Ishikawa (cell line): ENCODE results near the gene MPZL3.

Experiments
- CEBPB ChIP-seq: IDR thresholded peaks from 2 replicates; pipeline ENCODE4 v1.6.1; 2012
- CREB1 ChIP-seq: IDR thresholded peaks from 2 replicates; pipeline ENCODE4 v1.6.1; 2012; ENCODE audit warnings: low read depth
- EGR1 ChIP-seq: IDR thresholded peaks from 2 replicates; pipeline ENCODE4 v1.6.1; 2012
- EP300 ChIP-seq: IDR thresholded peaks from 2 replicates; pipeline ENCODE4 v1.6.1; 2012; ENCODE audit warnings: borderline replicate concordance
- FOXM1 ChIP-seq: IDR thresholded peaks from 2 replicates; pipeline ENCODE4 v1.6.1; 2012; ENCODE audit warnings: low read depth, borderline replicate concordance
- MAX ChIP-seq: IDR thresholded peaks from 2 replicates; pipeline ENCODE4 v1.6.1; 2012
- NFIC ChIP-seq: IDR thresholded peaks from 2 replicates; pipeline ENCODE4 v1.6.1; 2012
- RAD21 ChIP-seq: IDR thresholded peaks from 2 replicates; pipeline ENCODE4 v1.6.1; 2012; ENCODE audit warnings: low read depth
- REST ChIP-seq: IDR thresholded peaks from 2 replicates; pipeline ENCODE4 v1.6.1; 2012; ENCODE audit warnings: low read depth, mild to moderate bottlenecking
- TAF1 ChIP-seq: IDR thresholded peaks from 2 replicates; pipeline ENCODE4 v1.6.1; 2012; ENCODE audit warnings: low read depth, mild to moderate bottlenecking
- TCF12 ChIP-seq: IDR thresholded peaks from 2 replicates; pipeline ENCODE4 v1.6.1; 2012; ENCODE audit warnings: low read depth
- TEAD4 ChIP-seq: IDR thresholded peaks from 2 replicates; pipeline ENCODE4 v1.6.1; 2012
- USF1 ChIP-seq: IDR thresholded peaks from 2 replicates; pipeline ENCODE4 v1.6.1; 2012
- YY1 ChIP-seq: IDR thresholded peaks from 2 replicates; pipeline ENCODE4 v1.6.1; 2012; ENCODE audit warnings: low read depth
- ZBTB7A ChIP-seq: IDR thresholded peaks from 2 replicates; pipeline ENCODE4 v1.6.1; 2012; ENCODE audit warnings: low read depth

Gene MPZL3

GRCh38 chr11:118291477-118292135 is 39.4 kb upstream of the MPZL3 start:
- TF ChIP-seq MAX = no peak
- TF ChIP-seq NFIC = no peak
- TF ChIP-seq TEAD4 = no peak
- no peak for TF ChIP-seq ZBTB7A
- TF ChIP-seq CEBPB = no peak
- no peak for TF ChIP-seq RAD21
- no peak for TF ChIP-seq TAF1
- TF ChIP-seq FOXM1 = no peak
- no peak for TF ChIP-seq USF1
- TF ChIP-seq CREB1 = no peak
- TF ChIP-seq EP300 = no peak
- no peak for TF ChIP-seq YY1
- TF ChIP-seq REST = no peak
- no peak for TF ChIP-seq EGR1

- 0 out of 2 replicates have a peak, but pooled peaks have one; percentile 22 for TF ChIP-seq MAX
- no peak for TF ChIP-seq YY1
- TF ChIP-seq RAD21 = peak; percentile 89
- no peak for TF ChIP-seq TEAD4
Observed at GRCh38 chr11:118290923-118291322, 38.8 kb upstream of the MPZL3 start.

- TF ChIP-seq EP300 (no peak), FOXM1 (no peak), TEAD4 (no peak), MAX (no peak), NFIC (no peak), ZBTB7A (no peak), EGR1 (no peak), REST (no peak), CREB1 (no peak)
Observed at GRCh38 chr11:118289401-118289800, 37.2 kb upstream of the MPZL3 start.

- no peak for TF ChIP-seq EP300
- no peak for TF ChIP-seq FOXM1
- TF ChIP-seq TEAD4 = peak; percentile 4; the same call in 1 of the 2 replicates
- TF ChIP-seq RAD21 = no peak
- 0 out of 2 replicates have a peak, but pooled peaks have one; percentile 18 for TF ChIP-seq MAX
- TF ChIP-seq USF1 = no peak
- no peak for TF ChIP-seq NFIC
- no peak for TF ChIP-seq ZBTB7A
- TF ChIP-seq TCF12 = no peak
- no peak for TF ChIP-seq TAF1
Observed at GRCh38 chr11:118287006-118287405, 34.8 kb upstream of the MPZL3 start.

- TF ChIP-seq CREB1 = no peak
- no peak for TF ChIP-seq FOXM1
- no peak for TF ChIP-seq REST
- TF ChIP-seq EP300 = no peak
- no peak for TF ChIP-seq TEAD4
- TF ChIP-seq ZBTB7A = no peak
- no peak for TF ChIP-seq TCF12
- no peak for TF ChIP-seq NFIC
- TF ChIP-seq YY1 = no peak
- TF ChIP-seq MAX = no peak
- no peak for TF ChIP-seq EGR1
- no peak for TF ChIP-seq CEBPB
- no peak for TF ChIP-seq RAD21
- no peak for TF ChIP-seq TAF1
- no peak for TF ChIP-seq USF1
Observed at GRCh38 chr11:118286545-118286944, 34.4 kb upstream of the MPZL3 start.
